Neural cell (in vitro differentiated cells): ENCODE measurements around the gene ZNF37A. TPM values are rescaled to one million over a fixed set of nuclear protein-coding genes. Genes with fewer than 3 reads are reported as not detected.
"Not testable (repeated sequence)": the region's sequence is repeated elsewhere in the genome, so short reads cannot be mapped to it uniquely, and the experiment has no call there.

Experiments
- H2AFZ ChIP-seq: fragments of 200-600, 300-800 bp; sonication (generic), shearing (Covaris generic); 2 replicates; pipeline ENCODE4 v1.6.0; 2014; ENCODE audit warnings: low read depth, mild to moderate bottlenecking, antibody characterized with exemption, low read length, moderate library complexity
- H3F3A ChIP-seq: fragments of 200-600 bp; shearing (Covaris generic); 2 replicates; pipeline ENCODE4 v1.6.1; 2016; ENCODE audit warnings: mild to moderate bottlenecking, moderate library complexity, mixed read lengths, antibody characterized with exemption, low read length; ENCODE audit not compliant: insufficient read depth, poor library complexity, severe bottlenecking
- H3K27ac ChIP-seq: fragments of 200-600, 300-800 bp; sonication (generic), shearing (Covaris generic); 2 replicates; pipeline ENCODE4 v1.5.1; 2014; ENCODE audit warnings: mild to moderate bottlenecking, low read length, moderate library complexity
- H3K27me3 ChIP-seq: fragments of 300-800, 200-600 bp; sonication (generic), shearing (Covaris generic); 2 replicates; pipeline ENCODE4 v1.6.0; 2014; ENCODE audit warnings: mild to moderate bottlenecking, low read depth, low read length, moderate library complexity; ENCODE audit not compliant: insufficient read depth
- H3K36me3 ChIP-seq: fragments of 300-800, 200-600 bp; sonication (generic), shearing (Covaris generic); 2 replicates; pipeline ENCODE4 v1.5.1; 2014; ENCODE audit warnings: mild to moderate bottlenecking, antibody characterized with exemption, low read length, moderate library complexity; ENCODE audit not compliant: insufficient read depth
- H3K4me2 ChIP-seq: fragments of 300-800, 200-600 bp; sonication (generic), shearing (Covaris generic); 2 replicates; pipeline ENCODE4 v1.6.0; 2014; ENCODE audit warnings: mild to moderate bottlenecking, low read length
- H3K4me3 ChIP-seq: fragments of 300-800, 200-600 bp; sonication (generic), shearing (Covaris generic); 2 replicates; pipeline ENCODE4 v1.5.1; 2014; ENCODE audit warnings: mild to moderate bottlenecking, low read length, moderate library complexity
- H3K79me2 ChIP-seq: fragments of 200-600 bp; shearing (Covaris generic); replicated peaks from 2 replicates; pipeline ENCODE4 v1.6.0; 2014; ENCODE audit warnings: mild to moderate bottlenecking, low read length, moderate library complexity; ENCODE audit not compliant: insufficient read depth
- H3K9ac ChIP-seq: fragments of 300-800, 200-600 bp; sonication (generic), shearing (Covaris generic); 2 replicates; pipeline ENCODE4 v1.6.1; 2016; ENCODE audit warnings: mild to moderate bottlenecking, low read length, mixed read lengths
- H3K9me2 ChIP-seq: fragments of 200-600 bp; shearing (Covaris generic); 2 replicates; pipeline ENCODE4 v1.6.1; 2016; ENCODE audit warnings: mild to moderate bottlenecking, low read length, mixed read lengths; ENCODE audit not compliant: insufficient read depth
- H3K9me3 ChIP-seq: fragments of 200-600, 300-800 bp; sonication (generic), shearing (Covaris generic); 2 replicates; pipeline ENCODE4 v1.6.1; 2016; ENCODE audit warnings: mild to moderate bottlenecking, mixed run types, low read length, moderate library complexity, mixed read lengths
- H4K20me1 ChIP-seq: fragments of 200-600 bp; shearing (Covaris generic); 2 replicates; pipeline ENCODE4 v1.6.1; 2016; ENCODE audit warnings: mild to moderate bottlenecking, mixed run types; ENCODE audit not compliant: insufficient read depth
- EP300 ChIP-seq: fragments of 450-650 bp; conservative IDR thresholded peaks from 2 replicates; pipeline ENCODE4 v1.6.1; 2014; ENCODE audit warnings: antibody characterized with exemption, mild to moderate bottlenecking, moderate library complexity; ENCODE audit not compliant: poor library complexity, severe bottlenecking
- EZH2 ChIP-seq: fragments of 200-600, 300-800 bp; shearing (Covaris generic), sonication (generic); IDR thresholded peaks from 2 replicates; pipeline ENCODE4 v1.6.1; 2014; ENCODE audit warnings: antibody characterized with exemption, low read length, borderline replicate concordance, mild to moderate bottlenecking; ENCODE audit not compliant: insufficient read depth, poor library complexity, severe bottlenecking
- MXI1 ChIP-seq: fragments of 450-650 bp; conservative IDR thresholded peaks from 2 replicates; pipeline ENCODE4 v1.6.1; 2014; ENCODE audit warnings: antibody characterized with exemption, mild to moderate bottlenecking; ENCODE audit not compliant: poor library complexity, severe bottlenecking
- POLR2AphosphoS5 ChIP-seq: IDR thresholded peaks from 2 replicates; pipeline ENCODE4 v1.6.1; 2012
- RAD21 ChIP-seq: fragments of 450-650 bp; conservative IDR thresholded peaks from 2 replicates; pipeline ENCODE4 v1.6.1; 2014; ENCODE audit warnings: antibody characterized with exemption, mild to moderate bottlenecking, moderate library complexity
- SMC3 ChIP-seq: fragments of 450-650 bp; conservative IDR thresholded peaks from 2 replicates; pipeline ENCODE4 v1.6.1; 2014; ENCODE audit warnings: antibody characterized with exemption, mild to moderate bottlenecking, moderate library complexity; ENCODE audit not compliant: poor library complexity
- TAF1 ChIP-seq: IDR thresholded peaks from 2 replicates; pipeline ENCODE4 v1.6.1; 2012; ENCODE audit warnings: low read depth
- polyA plus RNA-seq: library from polyadenylated mRNA; depleted of rRNA; stranded (reverse); fragments of >200 nt; gene quantifications from 2 replicates; pipeline ENCODE4 v1.2.3, GENCODE V29; 2014
- TF ChIP-seq, protein P1 (sequence below): IDR thresholded peaks from 2 replicates; pipeline ENCODE4 v1.6.1; 2012; ENCODE audit warnings: borderline replicate concordance
- TF ChIP-seq, protein P2 (sequence below): fragments of 450-650 bp; IDR thresholded peaks from 2 replicates; pipeline ENCODE4 v1.5.1; 2014; ENCODE audit warnings: antibody characterized with exemption, mild to moderate bottlenecking, moderate library complexity; ENCODE audit not compliant: poor library complexity, severe bottlenecking

Gene ZNF37A
- polyA plus RNA-seq, 1 donor from 2014 or later = 8.9 TPM

DNA sequence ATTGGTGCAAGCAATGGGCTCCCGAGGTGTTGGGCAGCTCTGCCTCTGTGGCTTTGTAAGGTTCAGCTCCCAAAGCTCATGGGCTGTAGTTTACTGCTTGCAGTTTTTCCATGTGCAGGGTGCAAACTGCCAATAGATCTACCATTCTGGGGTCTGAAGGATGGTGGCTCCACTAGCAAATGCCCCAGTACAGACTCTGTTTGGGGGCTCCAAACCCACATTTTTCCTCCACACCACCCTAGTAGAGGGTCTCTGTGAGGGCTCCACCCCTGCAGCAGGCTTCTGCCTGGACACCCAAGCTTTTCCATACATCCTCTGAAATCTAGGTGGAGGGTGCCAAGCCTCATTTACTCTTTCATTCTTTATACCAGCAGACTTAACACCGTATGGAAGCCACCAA, 17.4 kb upstream of the ZNF37A start:
- no peaks in the 10 kb centered on the region for H4K20me1 ChIP-seq

GRCh38 chr10:38093318-38093717, 819 bp upstream of the ZNF37A start:
- H3K79me2 ChIP-seq, H3K27ac ChIP-seq, H3K36me3 ChIP-seq, H3F3A ChIP-seq, H3K9ac ChIP-seq, H3K4me2 ChIP-seq, H3K27me3 ChIP-seq, H3K9me2 ChIP-seq, H4K20me1 ChIP-seq, H3K9me3 ChIP-seq: not testable (repeated sequence)
- H2AFZ ChIP-seq = peak overlapping the region; percentile 63
- H3K4me3 ChIP-seq = peak overlapping the region; percentile 70

More for the DNA sequence above, 17.4 kb upstream of the ZNF37A start:
- Histone ChIP-seq H3K36me3 (no peaks in the 10 kb centered on the region), H3K9me3 (peaks cover 8% of the 10 kb centered on the region), H3K9ac (no peak overlapping the region), H3K27ac (no peak overlapping the region), H2AFZ (no peak overlapping the region), H3K9me2 (no peaks in the 10 kb centered on the region), H3F3A (no peaks in the 10 kb centered on the region), H3K79me2 (no peaks in the 10 kb centered on the region), H3K4me3 (no peak overlapping the region), H3K27me3 (no peaks in the 10 kb centered on the region), H3K4me2 (no peak overlapping the region)
- TF ChIP-seq MXI1 = no peak
- no peak for TF ChIP-seq SMC3
- TF ChIP-seq, protein P1, sequence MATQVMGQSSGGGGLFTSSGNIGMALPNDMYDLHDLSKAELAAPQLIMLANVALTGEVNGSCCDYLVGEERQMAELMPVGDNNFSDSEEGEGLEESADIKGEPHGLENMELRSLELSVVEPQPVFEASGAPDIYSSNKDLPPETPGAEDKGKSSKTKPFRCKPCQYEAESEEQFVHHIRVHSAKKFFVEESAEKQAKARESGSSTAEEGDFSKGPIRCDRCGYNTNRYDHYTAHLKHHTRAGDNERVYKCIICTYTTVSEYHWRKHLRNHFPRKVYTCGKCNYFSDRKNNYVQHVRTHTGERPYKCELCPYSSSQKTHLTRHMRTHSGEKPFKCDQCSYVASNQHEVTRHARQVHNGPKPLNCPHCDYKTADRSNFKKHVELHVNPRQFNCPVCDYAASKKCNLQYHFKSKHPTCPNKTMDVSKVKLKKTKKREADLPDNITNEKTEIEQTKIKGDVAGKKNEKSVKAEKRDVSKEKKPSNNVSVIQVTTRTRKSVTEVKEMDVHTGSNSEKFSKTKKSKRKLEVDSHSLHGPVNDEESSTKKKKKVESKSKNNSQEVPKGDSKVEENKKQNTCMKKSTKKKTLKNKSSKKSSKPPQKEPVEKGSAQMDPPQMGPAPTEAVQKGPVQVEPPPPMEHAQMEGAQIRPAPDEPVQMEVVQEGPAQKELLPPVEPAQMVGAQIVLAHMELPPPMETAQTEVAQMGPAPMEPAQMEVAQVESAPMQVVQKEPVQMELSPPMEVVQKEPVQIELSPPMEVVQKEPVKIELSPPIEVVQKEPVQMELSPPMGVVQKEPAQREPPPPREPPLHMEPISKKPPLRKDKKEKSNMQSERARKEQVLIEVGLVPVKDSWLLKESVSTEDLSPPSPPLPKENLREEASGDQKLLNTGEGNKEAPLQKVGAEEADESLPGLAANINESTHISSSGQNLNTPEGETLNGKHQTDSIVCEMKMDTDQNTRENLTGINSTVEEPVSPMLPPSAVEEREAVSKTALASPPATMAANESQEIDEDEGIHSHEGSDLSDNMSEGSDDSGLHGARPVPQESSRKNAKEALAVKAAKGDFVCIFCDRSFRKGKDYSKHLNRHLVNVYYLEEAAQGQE = no peak
- TF ChIP-seq RAD21 = no peak
- TF ChIP-seq POLR2AphosphoS5 = no peak
- TF ChIP-seq, protein P2, sequence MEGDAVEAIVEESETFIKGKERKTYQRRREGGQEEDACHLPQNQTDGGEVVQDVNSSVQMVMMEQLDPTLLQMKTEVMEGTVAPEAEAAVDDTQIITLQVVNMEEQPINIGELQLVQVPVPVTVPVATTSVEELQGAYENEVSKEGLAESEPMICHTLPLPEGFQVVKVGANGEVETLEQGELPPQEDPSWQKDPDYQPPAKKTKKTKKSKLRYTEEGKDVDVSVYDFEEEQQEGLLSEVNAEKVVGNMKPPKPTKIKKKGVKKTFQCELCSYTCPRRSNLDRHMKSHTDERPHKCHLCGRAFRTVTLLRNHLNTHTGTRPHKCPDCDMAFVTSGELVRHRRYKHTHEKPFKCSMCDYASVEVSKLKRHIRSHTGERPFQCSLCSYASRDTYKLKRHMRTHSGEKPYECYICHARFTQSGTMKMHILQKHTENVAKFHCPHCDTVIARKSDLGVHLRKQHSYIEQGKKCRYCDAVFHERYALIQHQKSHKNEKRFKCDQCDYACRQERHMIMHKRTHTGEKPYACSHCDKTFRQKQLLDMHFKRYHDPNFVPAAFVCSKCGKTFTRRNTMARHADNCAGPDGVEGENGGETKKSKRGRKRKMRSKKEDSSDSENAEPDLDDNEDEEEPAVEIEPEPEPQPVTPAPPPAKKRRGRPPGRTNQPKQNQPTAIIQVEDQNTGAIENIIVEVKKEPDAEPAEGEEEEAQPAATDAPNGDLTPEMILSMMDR = no peak
- no peak for TF ChIP-seq EZH2
- no peak for TF ChIP-seq EP300
- TF ChIP-seq TAF1 = no peak

GRCh38 chr10:38093816-38094157, 350 bp upstream of the ZNF37A start:
- H3F3A ChIP-seq = no peaks in the 10 kb centered on the region
- no peaks in the 10 kb centered on the region for H3K79me2 ChIP-seq
- H3K9me3 ChIP-seq = peaks cover 2% of the 10 kb centered on the region
- H2AFZ ChIP-seq = peak overlapping the region; percentile 63
- no peaks in the 10 kb centered on the region for H3K9me2 ChIP-seq
- H3K4me2 ChIP-seq = no peak overlapping the region
- no peak overlapping the region for H3K9ac ChIP-seq
- H3K27me3 ChIP-seq = no peaks in the 10 kb centered on the region
- H3K36me3 ChIP-seq = no peaks in the 10 kb centered on the region
- TF ChIP-seq MXI1 (no peak), POLR2AphosphoS5 (no peak), EP300 (no peak), SMC3 (no peak), EZH2 (no peak), RAD21 (no peak)
- TF ChIP-seq, protein P1 = no peak
- TF ChIP-seq, protein P2 = no peak
- H3K27ac ChIP-seq = no peak overlapping the region
- peak overlapping the region; percentile 70 for H3K4me3 ChIP-seq
- no peaks in the 10 kb centered on the region for H4K20me1 ChIP-seq
